Panc1 (cell line): ENCODE results near the gene POLR2M. TPM values are rescaled to one million over a fixed set of nuclear protein-coding genes. Genes with fewer than 3 reads are reported as not detected.

Experiments
- ATAC-seq: fragments of 200-7000 bp; cut with Tn5 transposase; 2 replicates; pipeline ENCODE4 v1.9.1; 2020; ENCODE audit warnings: mild to moderate bottlenecking, moderate library complexity
- BruUV-seq: library from RNA; stranded (reverse); fragments of 400-500 nt; replicated peaks from 2 replicates; lab custom pipeline; 2021; lab: Mats Ljungman, UMichigan
- CTCF ChIA-PET: fragments of 300-600 bp; sonication (Branson Sonifier 250); formaldehyde crosslinking; loops from one replicate; lab custom pipeline; 2022; ENCODE audit warnings: antibody characterized with exemption; lab: Charles Lee
- POLR2A ChIA-PET: fragments of 300-600 bp; sonication (Branson Sonifier 250); formaldehyde crosslinking; loops from one replicate; lab custom pipeline; 2022; ENCODE audit warnings: antibody characterized with exemption; lab: Charles Lee
- DNase-seq: peaks from one replicate; pipeline ENCODE4 v3.0.0-alpha.2; 2010; ENCODE audit warnings: low read depth, low spot score
- H3K27ac ChIP-seq: 2 replicates; pipeline ENCODE4 v1.5.1; 2011; ENCODE audit warnings: mild to moderate bottlenecking, low read length, inconsistent platforms
- H3K27me3 ChIP-seq: fragments of 200-500 bp; sonication (Bioruptor generic); 2 replicates; pipeline ENCODE4 v1.6.0; 2014; ENCODE audit warnings: low read length, inconsistent platforms; ENCODE audit not compliant: control insufficient read depth, insufficient read depth
- H3K36me3 ChIP-seq: fragments of 200-500 bp; sonication (Bioruptor generic); 2 replicates; pipeline ENCODE4 v1.5.1; 2014; ENCODE audit warnings: inconsistent platforms, mild to moderate bottlenecking, low read length, moderate library complexity; ENCODE audit not compliant: control insufficient read depth, insufficient read depth
- H3K4me1 ChIP-seq: 2 replicates; pipeline ENCODE4 v1.5.1; 2011; ENCODE audit warnings: inconsistent platforms, mild to moderate bottlenecking, low read length, moderate library complexity; ENCODE audit not compliant: control insufficient read depth, insufficient read depth
- H3K4me3 ChIP-seq, 2 experiments: 2 replicates each; pipeline ENCODE4 v1.5.1; 2011 to 2012; ENCODE audit warnings: low read depth in 2 of 2, low read length in 2 of 2, mild to moderate bottlenecking in 2 of 2, inconsistent platforms in 1 of 2, moderate library complexity in 1 of 2
- H3K9me3 ChIP-seq: fragments of 200-500 bp; sonication (Bioruptor generic); 2 replicates; pipeline ENCODE4 v1.5.1; 2014; ENCODE audit warnings: low read depth, mild to moderate bottlenecking, inconsistent platforms, low read length, moderate library complexity; ENCODE audit not compliant: control insufficient read depth, insufficient read depth
- POLR2AphosphoS5 ChIP-seq: IDR thresholded peaks from 2 replicates; pipeline ENCODE4 v1.6.1; 2012; ENCODE audit warnings: mild to moderate bottlenecking, low read depth, low read length, moderate library complexity
- SIN3A ChIP-seq: IDR thresholded peaks from 2 replicates; pipeline ENCODE4 v1.6.1; 2012; ENCODE audit warnings: low read depth, mild to moderate bottlenecking, low read length, moderate library complexity, borderline replicate concordance; ENCODE audit not compliant: insufficient read depth
- TCF7L2 ChIP-seq: IDR thresholded peaks from 2 replicates; pipeline ENCODE4 v1.6.1; 2011; ENCODE audit warnings: mild to moderate bottlenecking, low read depth, low read length, inconsistent platforms
- in situ Hi-C: cut with HindIII; loops from 2 replicates; pipeline ENCODE4 v1.10.0; 2016; ENCODE audit warnings: low sequenced_read_pairs, low pct_unique_long_range_greater_than_20kb
- intact Hi-C: fragments of 100-400 bp; cut with micrococcal nuclease; formaldehyde crosslinking; loops from one replicate; pipeline ENCODE4 v1.10.0; 2022; ENCODE audit not compliant: unreplicated experiment
- total RNA-seq: library from RNA; stranded (reverse); gene quantifications from one replicate; pipeline ENCODE4 v1.2.1, GENCODE V29; 2021; ENCODE audit not compliant: unreplicated experiment
- TF ChIP-seq, protein P1 (sequence below): fragments of 450-650 bp; IDR thresholded peaks from 2 replicates; pipeline ENCODE4 v1.5.1; 2017; ENCODE audit warnings: mild to moderate bottlenecking
- TF ChIP-seq, protein P2 (sequence below), 2 experiments: IDR thresholded peaks; 2 replicates each; pipeline ENCODE4 v1.6.1; 2011 to 2012; ENCODE audit warnings: low read depth in 2 of 2, control low read depth in 1 of 2, low read length in 1 of 2, mild to moderate bottlenecking in 1 of 2, moderate library complexity in 1 of 2; ENCODE audit not compliant: insufficient read depth in 1 of 2

The POLR2M gene
- total RNA-seq, 1 experiment from 2014 or later = 76.6 TPM

DNA sequence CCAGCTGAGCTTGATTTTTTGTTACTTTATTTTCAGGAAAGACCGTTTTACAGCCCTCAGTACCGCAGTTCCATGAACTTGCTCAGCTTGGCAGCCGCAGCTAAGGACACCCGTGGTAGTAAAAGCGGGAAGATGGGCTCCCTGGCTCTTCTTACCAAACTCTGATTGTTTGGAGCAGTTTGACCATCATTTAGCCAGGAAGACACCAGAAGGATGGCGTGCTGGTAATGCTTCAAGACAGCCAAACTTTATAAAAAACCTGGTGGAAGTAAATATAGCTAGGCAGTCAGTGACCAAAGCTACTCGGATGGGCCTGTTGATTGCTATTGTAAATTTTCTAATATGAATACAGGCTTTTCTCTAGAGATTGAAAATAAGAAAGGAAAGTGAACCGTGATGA is 28.9 kb downstream of the POLR2M start:
- Histone ChIP-seq H3K9me3 (no peaks in the 10 kb centered on the region), H3K36me3 (no peaks in the 10 kb centered on the region), H3K27me3 (no peaks in the 10 kb centered on the region), H3K4me3 (no peak overlapping the region), H3K27ac (no peak overlapping the region), H3K4me1 (no peaks in the 10 kb centered on the region)
- no peak for DNase-seq
- ChIA-PET POLR2A (no interaction called here), CTCF (interaction anchor here (1.4 kb wide), 1 partner anchor 16 kb away, joined by 4 read pairs; no protein-coding TSS in a partner anchor)
- in situ Hi-C loops = no loop called here
- ATAC-seq = no peak
- TF ChIP-seq, protein P1, sequence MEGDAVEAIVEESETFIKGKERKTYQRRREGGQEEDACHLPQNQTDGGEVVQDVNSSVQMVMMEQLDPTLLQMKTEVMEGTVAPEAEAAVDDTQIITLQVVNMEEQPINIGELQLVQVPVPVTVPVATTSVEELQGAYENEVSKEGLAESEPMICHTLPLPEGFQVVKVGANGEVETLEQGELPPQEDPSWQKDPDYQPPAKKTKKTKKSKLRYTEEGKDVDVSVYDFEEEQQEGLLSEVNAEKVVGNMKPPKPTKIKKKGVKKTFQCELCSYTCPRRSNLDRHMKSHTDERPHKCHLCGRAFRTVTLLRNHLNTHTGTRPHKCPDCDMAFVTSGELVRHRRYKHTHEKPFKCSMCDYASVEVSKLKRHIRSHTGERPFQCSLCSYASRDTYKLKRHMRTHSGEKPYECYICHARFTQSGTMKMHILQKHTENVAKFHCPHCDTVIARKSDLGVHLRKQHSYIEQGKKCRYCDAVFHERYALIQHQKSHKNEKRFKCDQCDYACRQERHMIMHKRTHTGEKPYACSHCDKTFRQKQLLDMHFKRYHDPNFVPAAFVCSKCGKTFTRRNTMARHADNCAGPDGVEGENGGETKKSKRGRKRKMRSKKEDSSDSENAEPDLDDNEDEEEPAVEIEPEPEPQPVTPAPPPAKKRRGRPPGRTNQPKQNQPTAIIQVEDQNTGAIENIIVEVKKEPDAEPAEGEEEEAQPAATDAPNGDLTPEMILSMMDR = no peak
- TF ChIP-seq POLR2AphosphoS5 (no peak), SIN3A (no peak), TCF7L2 (no peak)
- TF ChIP-seq, protein P2, sequence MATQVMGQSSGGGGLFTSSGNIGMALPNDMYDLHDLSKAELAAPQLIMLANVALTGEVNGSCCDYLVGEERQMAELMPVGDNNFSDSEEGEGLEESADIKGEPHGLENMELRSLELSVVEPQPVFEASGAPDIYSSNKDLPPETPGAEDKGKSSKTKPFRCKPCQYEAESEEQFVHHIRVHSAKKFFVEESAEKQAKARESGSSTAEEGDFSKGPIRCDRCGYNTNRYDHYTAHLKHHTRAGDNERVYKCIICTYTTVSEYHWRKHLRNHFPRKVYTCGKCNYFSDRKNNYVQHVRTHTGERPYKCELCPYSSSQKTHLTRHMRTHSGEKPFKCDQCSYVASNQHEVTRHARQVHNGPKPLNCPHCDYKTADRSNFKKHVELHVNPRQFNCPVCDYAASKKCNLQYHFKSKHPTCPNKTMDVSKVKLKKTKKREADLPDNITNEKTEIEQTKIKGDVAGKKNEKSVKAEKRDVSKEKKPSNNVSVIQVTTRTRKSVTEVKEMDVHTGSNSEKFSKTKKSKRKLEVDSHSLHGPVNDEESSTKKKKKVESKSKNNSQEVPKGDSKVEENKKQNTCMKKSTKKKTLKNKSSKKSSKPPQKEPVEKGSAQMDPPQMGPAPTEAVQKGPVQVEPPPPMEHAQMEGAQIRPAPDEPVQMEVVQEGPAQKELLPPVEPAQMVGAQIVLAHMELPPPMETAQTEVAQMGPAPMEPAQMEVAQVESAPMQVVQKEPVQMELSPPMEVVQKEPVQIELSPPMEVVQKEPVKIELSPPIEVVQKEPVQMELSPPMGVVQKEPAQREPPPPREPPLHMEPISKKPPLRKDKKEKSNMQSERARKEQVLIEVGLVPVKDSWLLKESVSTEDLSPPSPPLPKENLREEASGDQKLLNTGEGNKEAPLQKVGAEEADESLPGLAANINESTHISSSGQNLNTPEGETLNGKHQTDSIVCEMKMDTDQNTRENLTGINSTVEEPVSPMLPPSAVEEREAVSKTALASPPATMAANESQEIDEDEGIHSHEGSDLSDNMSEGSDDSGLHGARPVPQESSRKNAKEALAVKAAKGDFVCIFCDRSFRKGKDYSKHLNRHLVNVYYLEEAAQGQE (IDR thresholded peaks at IDR 0.05; ENCODE audit: insufficient read depth in 1 of 2, low read depth in 2 of 2, low read length in 1 of 2) = no peak
- intact Hi-C loops = loop anchor here (10.0 kb wide), 1 partner anchor 449 kb away; no protein-coding TSS in a partner anchor
- BruUV-seq = no TSS peak

DNA sequence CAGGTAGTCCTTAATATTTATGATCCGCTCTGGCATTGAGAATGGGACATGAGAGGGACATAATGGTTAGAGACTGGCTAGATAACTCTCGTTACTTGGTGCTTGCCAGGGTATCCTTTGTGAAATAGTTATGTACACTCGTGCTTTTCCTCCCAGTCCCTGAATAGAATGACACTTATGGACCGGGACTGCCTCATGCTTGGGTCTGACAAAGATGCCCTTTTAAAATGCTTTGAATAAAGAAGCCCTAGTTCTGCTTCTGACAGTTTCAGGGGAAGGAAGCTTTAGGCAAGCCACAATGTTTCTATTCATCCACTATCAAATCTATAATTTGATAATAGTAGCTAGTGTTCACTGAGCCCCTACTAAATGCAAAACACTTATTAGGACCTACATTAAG is 29.4 kb downstream of the POLR2M start:
- no peak for ATAC-seq
- Histone ChIP-seq H3K36me3 (no peaks in the 10 kb centered on the region), H3K4me3 (no peak overlapping the region), H3K4me1 (no peaks in the 10 kb centered on the region), H3K27ac (no peak overlapping the region), H3K27me3 (no peaks in the 10 kb centered on the region), H3K9me3 (no peaks in the 10 kb centered on the region)
- POLR2A ChIA-PET = no interaction called here
- CTCF ChIA-PET = interaction anchor here (1.4 kb wide), 1 partner anchor 15 kb away, joined by 4 read pairs; no protein-coding TSS in a partner anchor
- TF ChIP-seq TCF7L2 = no peak
- TF ChIP-seq, protein P1 = no peak
- TF ChIP-seq SIN3A = no peak
- TF ChIP-seq, protein P2 (IDR thresholded peaks at IDR 0.05; ENCODE audit: insufficient read depth in 1 of 2, low read depth in 2 of 2, low read length in 1 of 2) = no peak
- TF ChIP-seq POLR2AphosphoS5 = no peak
- intact Hi-C loops (loop anchor here (10.0 kb wide), 1 partner anchor 449 kb away; no protein-coding TSS in a partner anchor), in situ Hi-C loops (no loop called here)
- BruUV-seq = no TSS peak
- DNase-seq = no peak
